ENCODE results near the gene ATP5ME. TPM values are rescaled to one million over a fixed set of nuclear protein-coding genes. Genes with fewer than 3 reads are reported as not detected.

ATP5ME gene
- total RNA-seq, 1 experiment from 2014 or later, result 330 TPM

DNA sequence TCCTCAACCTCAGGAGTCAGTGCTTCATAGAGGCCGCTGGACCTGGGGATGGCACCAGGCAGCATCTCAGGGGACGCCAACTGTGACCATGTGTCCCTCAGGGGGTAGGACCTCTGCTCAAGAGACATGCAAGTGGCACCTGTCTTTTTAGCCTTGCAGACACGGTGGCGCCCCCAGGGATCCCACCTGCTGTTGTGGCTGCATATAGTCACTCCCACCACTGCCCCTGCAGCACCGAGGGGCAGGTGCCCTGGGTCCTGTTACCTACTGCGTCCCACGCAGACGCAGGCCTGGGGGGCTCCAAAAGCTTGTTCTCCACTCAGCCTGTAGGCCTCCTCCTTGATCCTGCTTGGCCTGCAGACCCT is 2.8 kb upstream of the ATP5ME start (continued):
- no peak for TF ChIP-seq TCF7L2 (IDR thresholded peaks at IDR 0.05; ENCODE audit: borderline replicate concordance, extremely low read depth, insufficient read depth, insufficient read length)
- no peak for TF ChIP-seq POLR2A (IDR thresholded peaks at IDR 0.05; ENCODE audit: borderline replicate concordance, extremely low read depth, insufficient read depth, insufficient read length)
- TF ChIP-seq POLR2AphosphoS5 (IDR thresholded peaks at IDR 0.05; ENCODE audit: low read depth, low read length), result no peak; the same call in 1 of the 2 replicates
- TF ChIP-seq, protein P1, sequence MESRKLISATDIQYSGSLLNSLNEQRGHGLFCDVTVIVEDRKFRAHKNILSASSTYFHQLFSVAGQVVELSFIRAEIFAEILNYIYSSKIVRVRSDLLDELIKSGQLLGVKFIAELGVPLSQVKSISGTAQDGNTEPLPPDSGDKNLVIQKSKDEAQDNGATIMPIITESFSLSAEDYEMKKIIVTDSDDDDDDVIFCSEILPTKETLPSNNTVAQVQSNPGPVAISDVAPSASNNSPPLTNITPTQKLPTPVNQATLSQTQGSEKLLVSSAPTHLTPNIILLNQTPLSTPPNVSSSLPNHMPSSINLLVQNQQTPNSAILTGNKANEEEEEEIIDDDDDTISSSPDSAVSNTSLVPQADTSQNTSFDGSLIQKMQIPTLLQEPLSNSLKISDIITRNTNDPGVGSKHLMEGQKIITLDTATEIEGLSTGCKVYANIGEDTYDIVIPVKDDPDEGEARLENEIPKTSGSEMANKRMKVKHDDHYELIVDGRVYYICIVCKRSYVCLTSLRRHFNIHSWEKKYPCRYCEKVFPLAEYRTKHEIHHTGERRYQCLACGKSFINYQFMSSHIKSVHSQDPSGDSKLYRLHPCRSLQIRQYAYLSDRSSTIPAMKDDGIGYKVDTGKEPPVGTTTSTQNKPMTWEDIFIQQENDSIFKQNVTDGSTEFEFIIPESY (IDR thresholded peaks at IDR 0.05; ENCODE audit: extremely low read depth, insufficient replicate concordance, low read length), result no peak
- no peak for TF ChIP-seq CEBPB (IDR thresholded peaks at IDR 0.05; ENCODE audit: low read depth)
- TF ChIP-seq, protein P2, sequence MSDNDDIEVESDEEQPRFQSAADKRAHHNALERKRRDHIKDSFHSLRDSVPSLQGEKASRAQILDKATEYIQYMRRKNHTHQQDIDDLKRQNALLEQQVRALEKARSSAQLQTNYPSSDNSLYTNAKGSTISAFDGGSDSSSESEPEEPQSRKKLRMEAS (IDR thresholded peaks at IDR 0.05), result no peak
- TF ChIP-seq EZH2 (IDR thresholded peaks at IDR 0.05), result no peak
- no peak for TF ChIP-seq ELF1 (IDR thresholded peaks at IDR 0.05; ENCODE audit: borderline replicate concordance, low read depth)
- no peak for TF ChIP-seq ZFX (IDR thresholded peaks at IDR 0.05)
- TF ChIP-seq SP1 (IDR thresholded peaks at IDR 0.05; ENCODE audit: low read depth), result no peak

DNA sequence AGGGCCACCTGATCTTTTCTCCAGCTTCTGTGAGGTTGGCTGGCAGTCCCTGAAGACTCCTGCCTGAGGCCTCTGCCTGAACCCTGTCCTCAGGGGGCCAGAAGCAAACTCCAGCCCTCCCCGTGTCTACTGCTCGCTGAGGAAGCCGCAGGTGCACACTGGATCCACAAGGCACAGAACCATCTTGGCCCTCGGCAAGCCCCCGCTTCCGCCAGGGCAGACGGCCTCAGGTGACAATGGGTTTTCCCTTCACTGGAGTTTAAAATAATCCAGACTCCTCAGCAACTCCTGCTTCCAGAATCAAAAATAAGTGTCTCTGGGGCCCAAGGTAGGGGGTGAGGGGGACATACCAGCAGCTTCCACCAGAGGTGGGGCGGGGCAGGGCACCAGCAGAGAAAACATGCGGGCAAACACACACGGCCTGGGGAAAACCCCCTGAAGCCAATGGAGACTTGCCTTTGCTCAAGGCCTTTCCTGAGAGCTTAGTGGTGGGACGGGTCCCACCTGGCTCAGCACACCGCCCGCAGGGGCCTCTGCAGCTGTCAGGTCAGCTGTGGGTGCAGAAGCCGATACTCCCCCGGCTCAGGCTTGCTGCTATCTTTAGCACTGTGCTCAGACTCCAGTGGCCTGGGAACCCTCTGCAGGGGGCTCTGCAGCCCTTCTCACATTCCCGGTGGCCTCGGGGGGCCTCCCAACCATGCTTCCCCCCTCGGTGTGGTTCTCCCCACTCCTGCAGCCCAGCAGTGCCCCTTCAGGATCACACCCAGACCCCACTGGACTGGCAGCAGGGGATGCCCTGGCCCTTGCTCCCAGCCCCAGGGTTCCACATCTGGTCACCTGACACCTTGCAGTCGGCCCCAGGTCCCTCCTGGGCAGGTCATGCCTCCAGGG is 2.1 kb upstream of the ATP5ME start:
- ATAC-seq (no peak), DNase-seq (ENCODE audit: low read depth, low spot score) (no peak)
- Histone ChIP-seq H3K9me2 (ENCODE audit: insufficient read depth) (no peaks in the 10 kb centered on the region), H3K27me3 (ENCODE audit: insufficient read depth, low read length) (no peaks in the 10 kb centered on the region), H3K9ac (ENCODE audit: low read length) (peak overlapping the region; percentile 95; the same call in 1 of the 2 replicates), H3K36me3 (ENCODE audit: control insufficient read depth in 1 of 2, insufficient read depth in 2 of 2, low read length in 2 of 2) (peaks cover 10 to 20% of the 10 kb centered on the region in 2 experiments), H3K4me1 (ENCODE audit: control insufficient read depth in 1 of 2, insufficient read depth in 2 of 2, low read length in 2 of 2) (peaks cover 23 to 52% of the 10 kb centered on the region in 2 experiments), H4K20me1 (ENCODE audit: insufficient read depth) (no peaks in the 10 kb centered on the region), H3K4me3 (replicated peaks in 1 of 2; ENCODE audit: low read depth in 1 of 2, low read length in 2 of 2) (peak overlapping the region; percentile 77 to 91; a peak in 2 of 4 replicates), H2AFZ (ENCODE audit: low read depth, low read length, poor library complexity, severe bottlenecking) (no peak overlapping the region), H3K79me2 (ENCODE audit: insufficient read depth, low read length) (peaks cover 26% of the 10 kb centered on the region), H3K27ac (ENCODE audit: low read depth, low read length) (peak overlapping the region; percentile 90), H3K9me3 (ENCODE audit: control insufficient read depth in 1 of 2, insufficient read depth in 1 of 2, low read depth in 1 of 2, low read length in 2 of 2) (no peaks in the 10 kb centered on the region), H3K4me2 (ENCODE audit: low read length) (peak overlapping the region; percentile 93)
- TF ChIP-seq POLR2AphosphoS5 (IDR thresholded peaks at IDR 0.05; ENCODE audit: low read depth, low read length) (no peak; the same call in 1 of the 2 replicates), EZH2phosphoT487 (IDR thresholded peaks at IDR 0.05; ENCODE audit: borderline replicate concordance) (no peak)
- CTCF ChIA-PET, result interaction anchor here (0.9 kb wide), 1 partner anchor 11 kb away, joined by 3 read pairs; no protein-coding TSS in a partner anchor
- RAD21 ChIA-PET (ENCODE audit: low non-redundant PET in 1 of 2, low total read pairs in 2 of 2, uncharacterized antibody in 2 of 2, unreplicated experiment in 2 of 2), result no interaction called here
- intact Hi-C loops (cut with micrococcal nuclease), result loop anchor here (10.0 kb wide), 1 partner anchor 201 kb away; no protein-coding TSS in a partner anchor
- BruUV-seq (replicated peaks), result no TSS peak
- POLR2A ChIA-PET, result no interaction called here
